GM21737 (cell line): ENCODE data around the gene CEP131.

Source experiments
- ATAC-seq: cut with Tn5 transposase; IDR thresholded peaks from one replicate; pipeline ENCODE4 v1.9.1; 2021; ENCODE audit warnings: mild to moderate bottlenecking, moderate library complexity; ENCODE audit not compliant: unreplicated experiment

Gene CEP131

DNA sequence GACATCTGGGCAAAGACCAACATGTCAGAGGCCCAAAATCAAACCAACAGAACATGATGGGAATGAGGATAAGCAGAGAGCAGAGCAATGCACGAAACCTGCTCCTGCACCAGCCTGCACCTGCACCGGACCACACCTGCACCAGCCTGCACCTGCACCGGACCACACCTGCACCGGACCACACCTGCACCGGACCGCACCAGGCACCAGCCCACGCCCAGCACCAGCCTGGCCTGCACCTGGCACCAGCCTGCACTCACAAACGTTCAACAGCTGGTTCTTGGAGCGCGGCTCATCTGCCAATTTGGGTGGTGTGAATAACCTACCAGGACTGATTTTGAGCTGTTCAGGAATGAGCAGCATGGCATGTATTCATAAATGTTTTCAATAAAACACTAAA lies 18.2 kb downstream of the CEP131 start:
- no peak for ATAC-seq

DNA sequence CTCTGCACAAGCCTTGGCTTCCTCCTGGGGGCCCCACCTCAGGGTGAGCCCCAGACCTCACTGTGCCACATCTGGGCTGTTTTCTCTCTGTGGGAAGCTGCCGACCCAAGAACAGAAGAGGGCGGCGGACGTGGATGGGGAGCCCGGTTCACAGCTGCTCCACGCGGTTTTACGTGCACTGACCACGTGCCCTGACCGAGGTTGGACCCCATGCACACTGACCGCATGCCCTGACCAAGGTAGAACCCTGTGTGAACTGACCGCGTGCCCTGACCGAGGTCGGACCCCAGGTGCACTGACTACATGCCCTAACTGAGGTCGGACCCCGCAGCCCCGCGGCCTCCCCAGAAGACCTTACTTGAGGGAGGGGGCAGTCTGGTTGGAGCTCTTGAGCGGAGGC lies 19.6 kb downstream of the CEP131 start:
- ATAC-seq = no peak

DNA sequence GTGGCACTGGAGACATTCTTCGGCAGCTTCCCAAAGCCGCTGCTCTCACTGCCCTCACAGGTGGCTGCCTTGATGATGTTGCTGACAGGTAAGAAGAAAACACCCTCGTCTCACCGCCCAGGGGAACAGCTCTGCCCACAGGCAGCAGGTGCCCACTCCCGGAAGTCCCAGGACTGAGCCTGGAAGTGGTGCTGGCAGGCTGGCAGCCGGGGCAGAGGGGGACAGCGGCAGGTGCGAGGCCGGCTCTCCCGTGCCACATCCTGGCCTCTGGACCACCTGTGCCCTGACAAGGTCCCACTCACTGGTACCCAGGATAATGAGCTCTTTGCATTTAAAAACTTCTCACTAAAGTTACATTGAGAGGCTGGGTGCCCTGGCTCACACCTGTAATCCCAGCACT lies 20.4 kb downstream of the CEP131 start:
- ATAC-seq = no peak

DNA sequence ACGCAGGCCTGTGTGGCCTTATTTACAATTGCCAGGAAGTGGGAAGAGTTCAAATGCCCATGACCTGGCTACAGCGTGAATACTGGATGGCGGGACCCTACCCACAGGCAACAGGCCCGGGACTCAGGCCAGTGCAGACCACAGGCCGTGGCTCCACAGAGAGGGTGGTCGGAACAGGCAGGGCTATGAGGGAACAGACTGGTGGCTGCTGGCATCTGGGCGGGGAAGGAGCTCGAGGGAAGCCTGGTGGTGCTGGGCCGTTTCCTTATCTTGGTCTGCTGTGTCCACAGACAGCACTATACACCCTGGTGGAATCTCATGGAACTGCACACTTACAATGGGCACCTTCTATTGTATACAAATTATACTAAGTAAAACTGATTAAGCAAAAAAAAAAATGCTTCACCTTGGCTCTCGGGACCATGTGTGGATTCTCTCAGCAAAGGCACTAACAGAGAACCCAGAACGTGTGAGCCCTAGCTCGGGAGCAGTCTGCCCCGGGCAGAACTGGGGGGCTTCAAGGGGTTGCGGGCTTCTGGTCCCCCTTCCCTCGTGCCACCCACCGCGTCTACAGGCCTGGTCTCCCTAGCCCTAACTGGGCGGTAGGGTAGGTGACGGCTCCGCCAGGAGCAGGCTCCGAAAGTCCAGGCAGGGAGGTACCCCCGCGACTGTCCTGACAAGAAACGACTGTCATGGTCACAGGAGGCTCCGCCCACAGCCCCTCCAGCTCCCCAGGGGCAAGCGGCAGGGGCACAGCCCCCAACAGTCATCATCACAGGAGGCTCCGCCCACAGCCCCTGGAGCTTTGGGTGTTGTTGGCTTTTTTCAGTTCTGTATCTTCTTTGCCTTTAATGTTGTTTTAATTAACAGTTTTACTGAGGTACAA lies 21.8 kb downstream of the CEP131 start:
- no peak for ATAC-seq

DNA sequence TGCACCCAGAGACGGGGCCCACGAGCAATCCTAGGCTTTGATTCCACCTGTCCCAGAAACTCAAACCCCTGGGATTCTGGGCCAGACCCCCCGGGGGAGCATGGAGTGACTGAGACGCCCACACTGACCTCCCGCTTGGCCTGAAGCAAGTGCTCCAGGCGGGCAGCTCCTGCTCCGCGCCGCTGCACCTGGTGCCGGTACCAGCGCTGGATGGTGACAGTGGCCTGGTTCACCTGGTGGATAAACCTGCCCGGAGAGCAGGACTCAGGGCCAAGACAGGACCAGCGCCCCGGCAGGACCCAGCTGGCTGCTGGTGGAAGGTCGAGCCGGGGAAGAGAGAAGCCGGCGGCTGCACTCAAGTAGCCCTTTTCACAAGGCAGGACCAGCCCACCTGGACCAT lies 22.6 kb downstream of the CEP131 start:
- ATAC-seq = no peak

DNA sequence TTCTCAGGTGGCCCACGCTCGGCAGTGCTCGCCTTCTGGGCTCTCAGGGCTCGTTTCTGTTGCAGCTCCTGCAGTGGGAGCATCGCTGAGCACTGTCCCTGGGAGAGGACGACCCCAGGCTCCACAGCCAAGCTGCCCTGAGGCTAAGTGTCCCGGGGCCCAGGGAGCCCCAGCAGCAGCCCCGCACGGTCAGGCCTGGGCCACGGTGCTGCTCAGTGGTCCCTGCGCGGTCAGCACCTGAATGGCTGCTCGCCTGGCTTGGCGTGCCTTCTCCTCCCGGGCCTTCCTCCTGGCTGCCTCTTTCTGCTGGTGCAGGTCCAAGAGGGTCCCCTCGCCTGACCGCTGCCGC lies 23.3 kb downstream of the CEP131 start:
- ATAC-seq = no peak

DNA sequence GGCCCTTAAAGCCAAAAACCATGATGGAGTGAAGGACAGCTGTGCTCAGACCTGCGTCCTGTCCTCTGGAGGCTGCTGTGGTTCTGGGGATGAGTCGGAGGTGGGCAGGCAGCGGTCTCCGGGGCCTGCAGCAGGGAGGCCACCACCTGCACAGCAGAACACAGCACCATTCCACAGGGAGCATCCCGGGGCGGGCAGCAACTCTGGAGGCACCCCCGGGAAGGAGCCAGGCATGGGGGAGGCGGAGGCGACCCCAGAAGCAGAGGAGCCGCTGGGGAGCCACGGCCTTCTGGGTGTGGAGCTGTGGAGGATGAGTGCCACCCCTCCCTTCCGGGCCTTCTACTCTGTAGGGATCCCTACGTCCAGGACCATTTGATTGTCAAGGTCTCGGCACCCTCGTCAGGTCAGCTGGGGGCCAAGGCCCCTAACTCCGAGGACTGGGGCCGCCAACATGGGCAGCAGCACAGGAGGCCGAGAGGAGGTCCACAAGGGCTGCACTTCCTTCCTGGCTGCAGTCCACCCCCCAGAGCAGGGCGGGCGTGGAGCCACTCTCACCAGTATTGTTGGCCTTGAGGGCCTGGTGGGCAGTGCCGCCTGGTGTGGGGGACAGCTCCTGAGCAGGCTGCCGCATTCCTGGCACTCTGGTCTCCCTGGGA lies 23.8 kb downstream of the CEP131 start:
- ATAC-seq = no peak

DNA sequence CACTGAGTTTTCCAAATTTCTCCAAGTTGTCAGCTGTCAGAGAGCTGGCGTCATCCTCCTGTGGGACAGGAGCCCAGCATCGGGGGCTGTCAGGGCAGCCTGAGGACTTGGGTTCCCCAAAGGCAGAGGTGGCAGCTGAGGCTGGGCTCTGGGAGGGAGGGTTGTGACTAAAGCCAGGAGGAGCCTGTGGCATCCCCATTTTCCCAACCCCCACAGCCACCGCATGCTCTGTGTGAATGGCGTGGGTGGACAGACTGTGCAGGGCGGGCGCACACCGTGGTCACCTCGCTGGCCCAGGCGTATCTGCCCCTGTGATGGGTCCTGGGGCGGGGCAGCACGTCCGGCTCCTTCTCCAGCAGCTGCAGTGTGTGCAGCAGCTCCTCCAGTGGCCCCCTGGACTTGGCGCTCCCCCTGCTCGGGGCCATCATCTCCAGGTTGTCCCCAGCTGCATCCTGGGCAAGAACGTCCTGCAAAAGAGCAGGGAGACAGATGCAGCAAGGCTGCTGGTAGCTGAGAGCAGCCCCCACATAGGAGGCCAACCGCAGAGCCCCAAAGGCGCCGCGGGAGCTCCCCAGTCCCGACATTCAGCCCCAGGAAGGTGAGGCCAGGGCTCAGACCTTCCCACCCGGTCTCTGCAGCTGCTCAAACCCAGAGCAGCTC lies 24.8 kb downstream of the CEP131 start:
- no peak for ATAC-seq

DNA sequence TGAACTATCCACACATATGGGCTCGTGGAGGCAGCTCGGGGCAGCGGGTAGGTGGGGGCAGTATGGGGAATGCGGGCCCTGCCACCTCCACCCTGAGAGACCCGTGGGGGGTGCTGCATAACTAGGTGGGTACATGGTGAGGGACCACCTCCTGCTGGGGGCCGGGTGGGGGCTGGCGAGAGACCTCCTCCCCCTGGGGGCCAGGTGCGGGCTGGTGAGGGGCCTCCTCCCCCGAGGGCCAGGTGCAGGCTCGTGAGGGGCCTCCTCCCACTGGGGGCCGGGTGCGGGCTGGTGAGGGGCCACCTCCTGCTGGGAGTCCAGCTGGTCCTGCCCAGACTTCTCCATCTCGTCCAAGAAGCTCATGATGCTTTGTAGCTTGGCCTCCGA lies 25.4 kb downstream of the CEP131 start:
- no peak for ATAC-seq

DNA sequence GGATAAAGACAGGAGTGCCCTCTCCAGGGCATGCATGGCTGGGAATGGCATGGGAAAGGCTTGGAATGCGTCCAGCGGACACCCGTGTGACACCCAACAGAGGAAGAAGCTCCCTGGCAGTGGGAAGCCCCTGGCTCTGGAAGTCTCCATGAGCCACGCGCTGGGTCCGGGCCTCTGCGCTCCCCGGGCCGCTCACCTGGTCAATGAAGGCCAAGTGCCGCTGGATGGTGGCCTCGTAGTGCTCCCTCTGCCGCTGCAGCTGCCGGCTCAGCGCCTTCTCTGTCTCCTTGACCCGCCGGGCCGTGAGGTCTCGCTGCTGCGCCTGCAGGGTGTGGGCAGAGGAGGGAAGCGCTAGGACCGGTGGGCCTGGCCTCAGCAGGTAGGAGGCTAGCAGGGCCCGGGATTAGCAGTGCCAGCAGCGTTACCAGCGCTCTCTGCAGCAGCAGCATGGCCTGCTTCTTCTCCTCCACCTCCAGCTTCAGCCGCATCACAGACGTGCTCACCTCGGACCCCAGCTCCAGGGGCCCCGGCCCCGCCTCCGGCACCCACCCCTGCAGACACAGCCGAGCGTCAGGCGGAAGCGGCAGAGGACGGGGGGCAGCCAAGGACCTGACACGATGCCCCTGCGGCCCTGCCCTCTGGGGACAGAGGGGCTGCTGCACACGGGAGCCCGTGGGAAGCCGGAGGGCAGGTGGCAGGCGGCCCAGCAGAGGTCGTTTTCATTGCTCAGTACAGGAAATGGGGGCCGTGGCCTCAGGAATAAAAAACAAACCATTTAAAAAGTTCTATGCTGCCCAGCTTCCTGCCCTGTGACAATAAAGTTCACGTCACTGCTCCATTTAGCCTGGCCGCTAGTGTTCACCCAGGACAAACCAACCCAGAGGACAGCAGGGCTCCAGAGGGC lies 26.0 kb downstream of the CEP131 start:
- no peak for ATAC-seq

DNA sequence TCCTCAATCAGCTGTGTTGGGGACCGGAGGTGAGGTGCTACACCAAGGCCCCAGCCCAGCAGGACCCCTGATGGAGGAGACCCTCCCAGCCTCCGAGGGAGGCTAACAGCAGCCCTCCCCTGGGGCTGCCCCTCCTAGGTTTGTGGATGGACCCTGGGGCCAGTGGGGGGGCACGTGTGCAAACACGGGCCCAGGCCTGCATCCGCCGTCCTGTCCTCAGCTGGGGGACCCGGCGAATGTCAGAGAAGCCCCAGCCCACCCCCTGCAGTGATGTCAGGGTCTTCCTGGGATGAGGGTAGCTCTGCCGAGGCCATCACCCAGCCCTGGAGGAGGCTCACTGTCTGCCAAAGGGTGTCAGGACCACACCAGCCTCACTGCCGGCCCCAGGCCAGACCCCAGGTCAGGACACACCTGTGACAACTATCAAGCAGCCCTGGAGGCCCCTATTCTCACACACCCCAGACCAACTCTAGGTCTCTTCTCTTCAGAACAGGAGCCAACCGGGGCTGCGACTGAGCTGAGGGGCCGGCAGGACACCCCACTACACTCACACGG lies 26.7 kb downstream of the CEP131 start:
- no peak for ATAC-seq

DNA sequence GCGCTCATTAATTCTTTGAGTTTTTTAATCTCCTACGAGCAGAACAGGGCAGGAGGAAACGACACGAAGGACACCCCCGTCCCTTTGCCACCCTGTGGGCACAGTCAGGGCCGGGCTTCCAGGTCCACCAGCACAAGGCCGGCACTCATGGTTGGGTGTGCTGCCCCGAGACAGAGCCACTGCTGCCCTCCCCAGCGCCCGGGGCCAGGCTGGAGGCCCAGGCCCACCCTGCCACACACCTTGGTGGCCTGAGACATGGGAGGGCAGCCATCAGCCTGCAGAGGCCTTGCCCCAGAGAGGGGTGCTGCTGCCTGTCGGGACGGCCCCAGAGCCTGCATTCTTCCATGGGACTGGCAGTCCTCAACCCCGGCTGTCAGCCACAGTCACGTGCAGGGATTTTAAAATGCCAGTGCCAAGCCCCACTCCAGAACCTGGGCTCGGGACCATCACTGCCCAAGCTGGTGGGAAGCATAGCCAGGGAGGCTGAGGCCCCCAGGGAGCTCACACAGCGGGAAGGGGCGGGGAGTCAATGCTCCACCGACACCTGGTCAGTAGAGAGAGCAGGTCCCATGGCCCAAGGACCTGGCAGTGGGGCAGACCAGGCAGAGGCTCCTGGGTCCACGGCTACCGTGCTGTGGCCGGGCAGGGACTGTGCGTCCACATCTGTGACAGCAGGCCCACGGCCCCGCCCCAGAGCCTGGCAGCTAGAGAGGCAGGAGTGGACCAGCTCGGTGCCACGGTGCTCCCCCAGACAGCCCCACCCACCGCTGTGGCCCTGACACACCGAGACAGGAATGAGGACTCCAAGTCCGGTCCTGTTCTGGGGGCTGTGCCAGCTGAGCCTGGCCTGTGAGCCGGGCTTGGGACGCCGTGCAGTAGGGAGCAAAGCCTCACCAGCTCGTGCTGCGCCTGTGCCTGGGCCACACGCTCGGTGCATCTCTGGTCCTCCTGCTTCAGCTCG lies 27.5 kb downstream of the CEP131 start:
- ATAC-seq = no peak

DNA sequence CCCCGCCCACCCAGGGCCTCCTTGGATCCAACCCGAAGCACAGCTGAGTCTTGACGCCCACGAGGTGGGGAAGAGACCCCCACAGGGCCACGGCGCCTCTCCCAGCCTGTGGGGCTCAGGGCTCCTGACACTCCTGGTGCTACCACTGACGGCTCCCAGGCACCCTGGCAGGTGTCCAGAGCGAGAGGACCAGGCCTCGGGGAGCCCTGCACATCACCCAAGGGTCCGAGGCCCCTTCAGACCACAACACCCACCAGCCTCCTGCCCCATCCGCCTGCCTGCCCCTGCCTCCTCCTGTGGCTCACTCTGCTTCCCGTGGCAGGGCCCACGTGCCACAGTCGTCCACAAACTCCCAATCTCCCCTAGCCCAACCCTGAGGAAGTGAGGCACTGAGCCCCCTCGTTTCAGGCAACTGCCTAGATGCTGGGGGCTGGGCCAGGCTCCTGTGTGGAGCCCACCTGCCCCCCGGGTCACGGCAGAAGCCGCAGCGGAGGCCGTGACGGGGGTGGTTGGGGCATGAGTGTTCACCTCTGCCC lies 28.5 kb downstream of the CEP131 start:
- ATAC-seq = no peak

DNA sequence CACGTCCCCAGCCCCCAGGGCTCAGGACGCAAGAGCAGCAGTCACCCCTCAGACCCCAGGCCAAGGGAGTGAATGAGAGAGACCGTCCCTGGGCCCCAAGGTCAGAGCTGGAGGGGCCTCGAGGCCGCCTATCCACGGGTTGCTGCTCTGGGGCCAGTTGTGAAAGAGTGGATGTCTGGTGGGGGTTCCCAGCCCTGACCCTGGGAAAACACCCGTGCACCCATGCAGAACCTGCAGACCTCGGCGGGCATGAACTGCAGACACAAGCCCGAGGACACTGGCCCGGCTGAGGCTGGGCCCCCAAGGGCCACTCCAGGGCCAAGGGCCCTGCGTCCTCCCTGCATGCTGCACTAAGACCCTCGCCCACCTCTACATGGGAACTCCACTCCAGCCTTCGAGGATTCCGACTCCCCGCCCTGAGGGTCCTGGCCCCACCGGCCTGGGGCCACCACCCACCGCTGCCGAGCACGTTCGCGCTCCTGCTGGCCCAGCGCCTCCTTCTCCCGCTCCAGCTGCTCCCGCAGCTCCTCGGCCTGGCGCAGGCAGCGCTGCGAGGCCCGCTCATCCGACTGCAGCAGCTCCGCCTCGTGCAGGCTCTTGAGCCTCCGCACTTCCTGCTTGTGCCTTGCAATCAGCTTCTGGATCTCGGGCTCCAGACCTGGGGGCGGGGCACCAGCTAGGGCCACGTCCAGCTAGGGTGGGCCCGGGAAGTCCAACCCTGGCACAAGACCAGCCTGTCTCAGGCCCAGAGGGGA lies 29.1 kb downstream of the CEP131 start:
- ATAC-seq = no peak

DNA sequence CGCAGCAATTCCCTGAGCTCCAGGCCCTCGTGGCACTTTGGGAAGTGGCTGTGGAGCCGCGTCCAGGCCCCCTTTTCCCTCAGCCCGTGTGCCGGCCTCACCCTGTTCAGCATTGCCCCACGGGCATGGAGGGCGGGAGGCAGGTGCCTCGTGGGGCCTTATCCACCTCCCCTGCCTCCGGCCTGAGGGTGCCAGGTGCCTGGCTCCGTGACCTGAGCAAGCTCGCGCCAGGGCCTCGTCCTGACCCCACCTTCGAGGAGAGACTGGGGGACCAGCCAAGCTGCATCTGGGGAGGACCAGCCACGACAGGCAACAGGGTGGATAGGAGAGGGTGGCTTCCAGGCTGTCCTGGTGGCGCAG lies 29.7 kb downstream of the CEP131 start:
- ATAC-seq = no peak

DNA sequence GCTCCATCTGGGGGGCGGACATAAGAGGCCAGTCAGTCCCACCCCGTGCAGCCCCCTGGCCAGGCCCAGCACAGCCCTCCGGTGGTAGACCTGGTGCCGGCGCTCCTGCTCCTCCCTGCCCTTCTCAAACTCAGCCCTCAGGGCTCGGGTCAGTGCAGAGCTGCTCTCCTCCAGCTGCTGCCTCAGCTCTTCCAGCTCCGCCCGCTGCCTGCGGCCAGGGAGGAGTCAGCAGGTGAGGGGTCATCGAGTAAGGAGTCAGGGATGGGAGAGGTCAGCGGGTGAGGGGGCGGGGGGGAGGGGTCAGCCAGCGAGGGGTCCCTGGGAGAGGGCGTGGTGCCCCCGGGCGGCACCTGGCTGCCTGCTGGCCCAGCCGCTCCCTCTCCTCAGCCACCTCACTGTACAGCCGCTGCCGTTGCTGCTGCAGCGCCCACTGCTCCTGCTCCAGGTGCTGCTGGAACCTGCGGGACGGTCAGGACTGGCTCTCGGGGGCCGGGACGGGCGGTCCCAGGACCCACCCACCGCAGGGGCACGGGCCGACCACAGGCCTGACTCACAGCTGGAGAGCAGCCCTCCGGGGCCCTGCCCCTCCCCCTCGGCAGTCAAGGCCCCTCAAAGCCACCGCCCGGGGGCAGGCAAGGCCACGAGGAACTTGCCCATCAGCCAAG lies 30.2 kb downstream of the CEP131 start:
- no peak for ATAC-seq

DNA sequence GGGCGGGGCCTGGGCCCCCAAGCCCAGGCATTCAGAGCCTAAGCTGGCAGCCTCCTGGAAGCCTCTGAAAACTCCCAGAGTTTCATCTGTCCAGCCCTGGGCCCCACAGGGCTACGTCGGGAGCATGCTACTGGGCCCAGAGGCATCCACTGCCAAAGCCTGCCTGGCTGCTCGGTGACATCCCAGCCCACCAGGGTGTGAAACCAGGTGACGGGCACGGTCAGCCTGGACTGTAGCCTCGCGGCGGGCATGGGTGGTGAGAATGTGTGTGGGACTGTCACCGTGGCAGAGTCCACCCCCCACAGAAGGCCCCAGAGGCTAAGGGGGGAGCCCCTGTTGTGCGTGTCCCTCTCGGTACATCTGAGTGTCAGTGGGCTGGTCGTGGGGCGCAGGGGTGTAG lies 31.1 kb downstream of the CEP131 start:
- ATAC-seq = no peak

DNA sequence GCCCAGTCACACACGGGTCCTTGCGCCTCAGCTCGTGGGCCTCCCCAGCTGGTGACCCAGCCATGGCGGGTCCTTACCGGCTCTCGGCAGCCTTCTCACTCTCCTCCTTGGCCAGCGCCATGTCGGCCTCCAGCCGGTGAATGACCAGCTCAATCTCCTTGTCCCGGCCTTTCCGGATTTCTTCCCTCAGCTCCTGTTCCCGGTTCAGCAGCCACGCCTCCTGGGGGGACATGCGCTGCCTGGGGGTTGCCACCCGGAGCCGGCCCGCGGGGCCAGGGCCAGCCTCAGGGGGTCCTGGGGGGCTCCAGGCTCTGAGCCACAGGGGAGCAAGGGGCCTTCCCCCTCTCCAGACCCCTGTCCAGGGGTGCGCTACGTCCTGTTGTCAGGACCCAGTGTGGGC lies 31.6 kb downstream of the CEP131 start:
- ATAC-seq = no peak
